Fibroblast of lung (primary cell): ENCODE measurements around the gene INHBE. TPM values are rescaled to one million over a fixed set of nuclear protein-coding genes. Genes with fewer than 3 reads are reported as not detected.
"Not testable (repeated sequence)": the region's sequence is repeated elsewhere in the genome, so short reads cannot be mapped to it uniquely, and the experiment has no call there.

Experiments used
- DNase-seq, 2 donors: peaks; one replicate each; pipeline versions ENCODE4 v3.0.0 to v3.0.0-alpha.2; 2010; ENCODE audit warnings: low read depth in 2 of 2
- H2AFZ ChIP-seq: 2 replicates; pipeline ENCODE4 v1.5.1; 2012; ENCODE audit warnings: low read length, control low read depth, inconsistent platforms
- H3K27ac ChIP-seq: 2 replicates; pipeline ENCODE4 v1.5.1; 2011; ENCODE audit warnings: low read length, control low read depth; ENCODE audit not compliant: insufficient read depth
- H3K27me3 ChIP-seq: 2 replicates; pipeline ENCODE4 v1.5.1; 2011; ENCODE audit warnings: mild to moderate bottlenecking, low read length; ENCODE audit not compliant: control insufficient read depth, insufficient read depth
- H3K36me3 ChIP-seq: 2 replicates; pipeline ENCODE4 v1.5.1; 2011; ENCODE audit warnings: low read length; ENCODE audit not compliant: control insufficient read depth, insufficient read depth
- H3K4me1 ChIP-seq: 2 replicates; pipeline ENCODE4 v1.5.1; 2011; ENCODE audit warnings: low read length; ENCODE audit not compliant: control insufficient read depth, insufficient read depth; ENCODE audit errors: extremely low read depth
- H3K4me2 ChIP-seq: 2 replicates; pipeline ENCODE4 v1.5.1; 2011; ENCODE audit warnings: low read length, control low read depth; ENCODE audit not compliant: insufficient read depth; ENCODE audit errors: extremely low read depth
- H3K4me3 ChIP-seq, 4 experiments: fragments of 200-600 bp in 1 of 4; sonication (generic) in 1 of 4; replicated peaks in 1 of 4; 2 replicates each; pipeline ENCODE4 v1.5.1; 2011 to 2016; ENCODE audit warnings: low read length in 4 of 4, low read depth in 3 of 4, mild to moderate bottlenecking in 3 of 4, control low read depth in 2 of 4, inconsistent platforms in 1 of 4, mixed read lengths in 1 of 4; ENCODE audit not compliant: insufficient read depth in 1 of 4; ENCODE audit errors: control extremely low read depth in 1 of 4
- H3K79me2 ChIP-seq: 2 replicates; pipeline ENCODE4 v1.5.1; 2012; ENCODE audit warnings: mild to moderate bottlenecking, low read length, inconsistent platforms; ENCODE audit not compliant: control insufficient read depth, insufficient read depth
- H3K9ac ChIP-seq: 2 replicates; pipeline ENCODE4 v1.5.1; 2011; ENCODE audit warnings: mild to moderate bottlenecking, low read length, control low read depth; ENCODE audit not compliant: insufficient read depth
- H3K9me3 ChIP-seq: 2 replicates; pipeline ENCODE4 v1.5.1; 2012; ENCODE audit warnings: low read depth, low read length; ENCODE audit not compliant: control insufficient read depth, insufficient read depth
- H4K20me1 ChIP-seq: 2 replicates; pipeline ENCODE4 v1.5.1; 2011; ENCODE audit warnings: low read length; ENCODE audit not compliant: control insufficient read depth, insufficient read depth; ENCODE audit errors: extremely low read depth
- CTCF ChIP-seq, 2 donors: IDR thresholded peaks in 1 of 2; conservative IDR thresholded peaks in 1 of 2; 1 replicate in 1 of 2; 2 replicates in 1 of 2; pipeline ENCODE4 v1.5.1; 2011 to 2012; ENCODE audit warnings: low read length in 2 of 2, control low read depth in 1 of 2, inconsistent platforms in 1 of 2, low read depth in 1 of 2, mild to moderate bottlenecking in 1 of 2
- EZH2 ChIP-seq: IDR thresholded peaks from 2 replicates; pipeline ENCODE4 v1.5.1; 2012; ENCODE audit warnings: low read length, control low read depth, mild to moderate bottlenecking; ENCODE audit errors: missing control alignments
- polyA plus RNA-seq, 2 donors: library from polyadenylated mRNA; depleted of rRNA in 1 of 2; stranded (reverse) in 1 of 2; unstranded in 1 of 2; fragments of >200 nt; gene quantifications; 2 replicates each; pipeline ENCODE4 v1.2.1, GENCODE V29; 2011 to 2012; ENCODE audit warnings: missing spikeins in 1 of 2
- total RNA-seq: library from RNA; depleted of rRNA; stranded (reverse); fragments of >200 nt; gene quantifications from 2 replicates; pipeline ENCODE4 v1.2.1, GENCODE V29; 2014

The INHBE gene
- total and polyA plus RNA-seq, 2 donors (not counting 1 experiment from before 2014, with no cell fraction given) = 0.67 to 26.4 TPM

GRCh38 chr12:57419495-57419894 lies 35.6 kb upstream of the INHBE start:
- Histone ChIP-seq H3K9me3 (no peaks in the 10 kb centered on the region), H3K4me1 (no peaks in the 10 kb centered on the region), H3K4me2 (no peak overlapping the region), H3K79me2 (peaks cover 14% of the 10 kb centered on the region), H3K27ac (no peak overlapping the region), H3K4me3 (no peak overlapping the region), H3K9ac (no peak overlapping the region), H2AFZ (no peak overlapping the region), H3K36me3 (peaks cover 2% of the 10 kb centered on the region), H3K27me3 (no peaks in the 10 kb centered on the region), H4K20me1 (no peaks in the 10 kb centered on the region)
- DNase-seq = no peak
- TF ChIP-seq CTCF (conservative IDR thresholded peaks at IDR 0.05 in 1 of 2, IDR thresholded peaks at IDR 0.05 in 1 of 2; ENCODE audit: low read depth in 1 of 2, low read length in 2 of 2) = no peak
- TF ChIP-seq EZH2 = no peak

- Histone ChIP-seq H3K4me3 (no peak overlapping the region), H3K27ac (no peak overlapping the region), H3K79me2 (peaks cover 19% of the 10 kb centered on the region), H3K36me3 (peaks cover 2% of the 10 kb centered on the region), H3K27me3 (no peaks in the 10 kb centered on the region), H3K9me3 (no peaks in the 10 kb centered on the region), H3K4me2 (no peak overlapping the region), H3K4me1 (no peaks in the 10 kb centered on the region), H4K20me1 (no peaks in the 10 kb centered on the region), H3K9ac (no peak overlapping the region), H2AFZ (no peak overlapping the region)
- TF ChIP-seq CTCF (conservative IDR thresholded peaks at IDR 0.05 in 1 of 2, IDR thresholded peaks at IDR 0.05 in 1 of 2; ENCODE audit: low read depth in 1 of 2, low read length in 2 of 2) (no peak), EZH2 (no peak)
- DNase-seq = no peak
These were observed 34.6 kb upstream of the INHBE start for GRCh38 chr12:57420482-57420881.

GRCh38 chr12:57426948-57427347 lies 28.2 kb upstream of the INHBE start:
- H3K79me2 ChIP-seq = peaks cover 36% of the 10 kb centered on the region
- DNase-seq = not testable (repeated sequence)

More at GRCh38 chr12:57426948-57427347, 28.2 kb upstream of the INHBE start:
- not testable (repeated sequence) for H3K4me3 ChIP-seq, H3K4me2 ChIP-seq, H3K27me3 ChIP-seq, H3K9me3 ChIP-seq, H3K9ac ChIP-seq, H2AFZ ChIP-seq, H3K4me1 ChIP-seq, H4K20me1 ChIP-seq, H3K36me3 ChIP-seq, H3K27ac ChIP-seq
